ENCODE measurements around the gene PIK3C2B.

DNA sequence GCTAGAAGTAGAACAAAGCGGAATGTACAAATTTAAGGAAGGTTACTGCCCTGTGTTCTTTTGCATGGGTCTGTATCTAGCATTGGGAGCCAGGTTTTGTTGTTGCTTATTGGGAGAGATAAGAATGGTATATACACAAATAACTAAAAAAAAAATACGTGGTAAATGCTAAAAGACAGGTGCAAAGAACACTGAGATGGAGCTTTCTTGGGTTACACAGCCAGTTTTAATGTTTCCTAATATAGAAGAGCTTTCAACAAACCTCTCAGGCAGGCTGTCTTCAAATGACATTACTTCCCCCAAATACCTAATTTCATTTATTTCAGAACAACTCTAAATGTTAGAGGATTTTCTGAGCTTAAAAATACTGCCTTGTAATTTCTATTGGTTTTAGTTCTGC is 20.2 kb upstream of the PIK3C2B start:
- TF ChIP-seq, protein P1, sequence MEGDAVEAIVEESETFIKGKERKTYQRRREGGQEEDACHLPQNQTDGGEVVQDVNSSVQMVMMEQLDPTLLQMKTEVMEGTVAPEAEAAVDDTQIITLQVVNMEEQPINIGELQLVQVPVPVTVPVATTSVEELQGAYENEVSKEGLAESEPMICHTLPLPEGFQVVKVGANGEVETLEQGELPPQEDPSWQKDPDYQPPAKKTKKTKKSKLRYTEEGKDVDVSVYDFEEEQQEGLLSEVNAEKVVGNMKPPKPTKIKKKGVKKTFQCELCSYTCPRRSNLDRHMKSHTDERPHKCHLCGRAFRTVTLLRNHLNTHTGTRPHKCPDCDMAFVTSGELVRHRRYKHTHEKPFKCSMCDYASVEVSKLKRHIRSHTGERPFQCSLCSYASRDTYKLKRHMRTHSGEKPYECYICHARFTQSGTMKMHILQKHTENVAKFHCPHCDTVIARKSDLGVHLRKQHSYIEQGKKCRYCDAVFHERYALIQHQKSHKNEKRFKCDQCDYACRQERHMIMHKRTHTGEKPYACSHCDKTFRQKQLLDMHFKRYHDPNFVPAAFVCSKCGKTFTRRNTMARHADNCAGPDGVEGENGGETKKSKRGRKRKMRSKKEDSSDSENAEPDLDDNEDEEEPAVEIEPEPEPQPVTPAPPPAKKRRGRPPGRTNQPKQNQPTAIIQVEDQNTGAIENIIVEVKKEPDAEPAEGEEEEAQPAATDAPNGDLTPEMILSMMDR (IDR thresholded peaks at IDR 0.05) = no peak
- no peak for TF ChIP-seq EP300 (IDR thresholded peaks at IDR 0.05)

All from ovary (tissue), 3 donors.